GM12878 (cell line): ENCODE measurements around the gene FTO. TPM values are rescaled to one million over a fixed set of nuclear protein-coding genes. Genes with fewer than 3 reads are reported as not detected.

Experiments used
- BHLHE40 ChIP-seq, 2 experiments: fragments of 450-650 bp in 1 of 2; IDR thresholded peaks; 2 replicates each; pipeline ENCODE4 v1.6.1; 2011 to 2017; ENCODE audit warnings: low read depth in 2 of 2, borderline replicate concordance in 1 of 2, improper control_type of control experiment in 1 of 2, low read length in 1 of 2, mild to moderate bottlenecking in 1 of 2
- CBX3 ChIP-seq: fragments of 200-600 bp; sonication (generic); IDR thresholded peaks from 2 replicates; pipeline ENCODE4 v1.6.1; 2016; ENCODE audit warnings: low read depth, borderline replicate concordance
- CEBPB ChIP-seq, 2 experiments: fragments of 150-350 bp in 1 of 2; IDR thresholded peaks; 2 replicates each; pipeline ENCODE4 v1.6.1; 2012 to 2014; ENCODE audit warnings: low read depth in 2 of 2, low read length in 2 of 2, borderline replicate concordance in 1 of 2, inconsistent platforms in 1 of 2
- EED ChIP-seq: sonication (generic); IDR thresholded peaks from 2 replicates; pipeline ENCODE4 v1.6.1; 2016; ENCODE audit warnings: antibody characterized with exemption, low read depth
- EZH2 ChIP-seq: IDR thresholded peaks from 2 replicates; pipeline ENCODE4 v1.6.1; 2012; ENCODE audit warnings: low read depth, mild to moderate bottlenecking, control low read depth, inconsistent platforms, low read length, borderline replicate concordance; ENCODE audit not compliant: control insufficient read depth
- JUNB ChIP-seq: IDR thresholded peaks from 2 replicates; pipeline ENCODE4 v1.6.1; 2016; ENCODE audit warnings: antibody characterized with exemption, mild to moderate bottlenecking
- KAT2A ChIP-seq: conservative IDR thresholded peaks from 2 replicates; pipeline ENCODE4 v1.6.1; 2011; ENCODE audit warnings: low read depth, low read length; ENCODE audit not compliant: control insufficient read depth
- MEF2A ChIP-seq: IDR thresholded peaks from 2 replicates; pipeline ENCODE4 v1.6.1; 2011; ENCODE audit warnings: low read depth, mild to moderate bottlenecking, low read length, moderate library complexity; ENCODE audit not compliant: insufficient read depth
- PAX8 ChIP-seq: fragments of 450-650 bp; IDR thresholded peaks from 2 replicates; pipeline ENCODE4 v1.6.1; 2017; ENCODE audit warnings: mild to moderate bottlenecking, moderate library complexity
- RBBP5 ChIP-seq: fragments of 200-600 bp; sonication (generic); conservative IDR thresholded peaks from 2 replicates; pipeline ENCODE4 v1.6.1; 2016
- SP1 ChIP-seq: IDR thresholded peaks from one replicate; pipeline ENCODE4 v1.6.1; 2011; ENCODE audit warnings: low read depth, low read length
- ZNF687 ChIP-seq: fragments of 450-650 bp; IDR thresholded peaks from 2 replicates; pipeline ENCODE4 v1.6.1; 2017; ENCODE audit warnings: mild to moderate bottlenecking, moderate library complexity
- polyA plus RNA-seq, 11 experiments: library from polyadenylated mRNA; depleted of rRNA in 4 of 11; unstranded in 6 of 11; stranded (reverse) in 5 of 11; fragments of >200 nt; fragmentation: Nextera tagmentation in 4 of 11; fragmentation: Illumina TruSeq in 1 of 11; extraction: Ambion mirVana in 4 of 11; extraction: Trizol in 1 of 11; gene quantifications; 1 replicate in 1 of 11; 2 replicates in 10 of 11; pipeline versions ENCODE4 v1.2.1 to v1.2.3, GENCODE V29; 2011 to 2016; ENCODE audit warnings: inconsistent platforms in 2 of 11, missing spikeins in 2 of 11, low read depth in 1 of 11
- total RNA-seq, 4 experiments: library from RNA; depleted of rRNA in 3 of 4; stranded (reverse); fragments of >200 nt in 3 of 4; fragmentation: Illumina TruSeq in 1 of 4; extraction: Trizol in 1 of 4; gene quantifications; 2 replicates each; pipeline versions ENCODE4 v1.2.1 to v1.2.3, GENCODE V29; 2013 to 2021
- TF ChIP-seq, protein P1 (sequence below): fragments of 150-350 bp; IDR thresholded peaks from 2 replicates; pipeline ENCODE4 v1.6.1; 2014; ENCODE audit warnings: mild to moderate bottlenecking, low read depth, low read length
- TF ChIP-seq, protein P2 (sequence below), 3 experiments: IDR thresholded peaks in 2 of 3; conservative IDR thresholded peaks in 1 of 3; 2 replicates each; pipeline ENCODE4 v1.5.1; 2011; ENCODE audit warnings: low read depth in 3 of 3, low read length in 3 of 3, mild to moderate bottlenecking in 3 of 3, control low read depth in 2 of 3, moderate library complexity in 2 of 3, inconsistent platforms in 1 of 3, mixed read lengths in 1 of 3; ENCODE audit not compliant: control insufficient read depth in 2 of 3, insufficient read depth in 1 of 3; ENCODE audit errors: extremely low read depth in 1 of 3

Gene FTO
- total and polyA plus RNA-seq, 10 of the 15 experiments (the other 5 are each of a cell fraction or from before 2014, with no cell fraction given), result 20.1 to 55.0 (median 47.0) TPM

DNA sequence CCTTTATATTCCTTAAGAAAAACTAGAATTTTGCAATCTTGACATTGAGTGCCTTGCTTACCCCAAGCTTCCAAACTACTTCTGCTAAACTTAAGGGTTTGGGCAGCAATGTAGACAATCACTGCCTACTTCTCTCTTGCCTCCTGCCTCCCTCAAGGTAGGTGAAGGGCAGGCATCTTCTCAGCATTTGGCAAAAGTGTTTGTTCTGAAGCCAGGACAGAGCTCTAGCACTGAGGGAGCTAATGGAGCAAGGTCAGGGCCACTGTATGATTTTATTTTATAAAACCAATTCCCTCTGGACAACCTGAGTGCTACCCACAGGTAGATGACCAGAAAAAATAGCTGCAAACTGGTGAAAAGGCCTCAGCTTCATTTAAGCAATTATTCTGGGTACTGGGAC lies 470.8 kb downstream of the FTO start (continued):
- no peak for TF ChIP-seq ZNF687
- TF ChIP-seq RBBP5, result no peak
- no peak for TF ChIP-seq EED
- TF ChIP-seq, protein P1, sequence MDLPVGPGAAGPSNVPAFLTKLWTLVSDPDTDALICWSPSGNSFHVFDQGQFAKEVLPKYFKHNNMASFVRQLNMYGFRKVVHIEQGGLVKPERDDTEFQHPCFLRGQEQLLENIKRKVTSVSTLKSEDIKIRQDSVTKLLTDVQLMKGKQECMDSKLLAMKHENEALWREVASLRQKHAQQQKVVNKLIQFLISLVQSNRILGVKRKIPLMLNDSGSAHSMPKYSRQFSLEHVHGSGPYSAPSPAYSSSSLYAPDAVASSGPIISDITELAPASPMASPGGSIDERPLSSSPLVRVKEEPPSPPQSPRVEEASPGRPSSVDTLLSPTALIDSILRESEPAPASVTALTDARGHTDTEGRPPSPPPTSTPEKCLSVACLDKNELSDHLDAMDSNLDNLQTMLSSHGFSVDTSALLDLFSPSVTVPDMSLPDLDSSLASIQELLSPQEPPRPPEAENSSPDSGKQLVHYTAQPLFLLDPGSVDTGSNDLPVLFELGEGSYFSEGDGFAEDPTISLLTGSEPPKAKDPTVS, result no peak
- no peak for TF ChIP-seq PAX8
- no peak for TF ChIP-seq KAT2A
- TF ChIP-seq CBX3, result no peak
- no peak for TF ChIP-seq BHLHE40 (IDR thresholded peaks at IDR 0.05; ENCODE audit: borderline replicate concordance in 1 of 2, low read depth in 2 of 2, low read length in 1 of 2)
- no peak for TF ChIP-seq CEBPB (IDR thresholded peaks at IDR 0.05; ENCODE audit: borderline replicate concordance in 1 of 2, low read depth in 2 of 2, low read length in 2 of 2)
- TF ChIP-seq, protein P2, sequence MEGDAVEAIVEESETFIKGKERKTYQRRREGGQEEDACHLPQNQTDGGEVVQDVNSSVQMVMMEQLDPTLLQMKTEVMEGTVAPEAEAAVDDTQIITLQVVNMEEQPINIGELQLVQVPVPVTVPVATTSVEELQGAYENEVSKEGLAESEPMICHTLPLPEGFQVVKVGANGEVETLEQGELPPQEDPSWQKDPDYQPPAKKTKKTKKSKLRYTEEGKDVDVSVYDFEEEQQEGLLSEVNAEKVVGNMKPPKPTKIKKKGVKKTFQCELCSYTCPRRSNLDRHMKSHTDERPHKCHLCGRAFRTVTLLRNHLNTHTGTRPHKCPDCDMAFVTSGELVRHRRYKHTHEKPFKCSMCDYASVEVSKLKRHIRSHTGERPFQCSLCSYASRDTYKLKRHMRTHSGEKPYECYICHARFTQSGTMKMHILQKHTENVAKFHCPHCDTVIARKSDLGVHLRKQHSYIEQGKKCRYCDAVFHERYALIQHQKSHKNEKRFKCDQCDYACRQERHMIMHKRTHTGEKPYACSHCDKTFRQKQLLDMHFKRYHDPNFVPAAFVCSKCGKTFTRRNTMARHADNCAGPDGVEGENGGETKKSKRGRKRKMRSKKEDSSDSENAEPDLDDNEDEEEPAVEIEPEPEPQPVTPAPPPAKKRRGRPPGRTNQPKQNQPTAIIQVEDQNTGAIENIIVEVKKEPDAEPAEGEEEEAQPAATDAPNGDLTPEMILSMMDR (IDR thresholded peaks at IDR 0.05 in 2 of 3, conservative IDR thresholded peaks at IDR 0.05 in 1 of 3; ENCODE audit: control insufficient read depth in 2 of 3, extremely low read depth in 1 of 3, insufficient read depth in 1 of 3, low read depth in 3 of 3, low read length in 3 of 3), result no peak
- TF ChIP-seq JUNB, result no peak
- no peak for TF ChIP-seq MEF2A
- TF ChIP-seq SP1, result no peak
- TF ChIP-seq EZH2, result no peak
